ENCODE measurements around the gene GTF3A. TPM values are rescaled to one million over a fixed set of nuclear protein-coding genes. Genes with fewer than 3 reads are reported as not detected.

GTF3A gene
- total and polyA plus RNA-seq, 2 of the 4 experiments (the other 2 are of a cell fraction), result 74.1 to 116 TPM

DNA sequence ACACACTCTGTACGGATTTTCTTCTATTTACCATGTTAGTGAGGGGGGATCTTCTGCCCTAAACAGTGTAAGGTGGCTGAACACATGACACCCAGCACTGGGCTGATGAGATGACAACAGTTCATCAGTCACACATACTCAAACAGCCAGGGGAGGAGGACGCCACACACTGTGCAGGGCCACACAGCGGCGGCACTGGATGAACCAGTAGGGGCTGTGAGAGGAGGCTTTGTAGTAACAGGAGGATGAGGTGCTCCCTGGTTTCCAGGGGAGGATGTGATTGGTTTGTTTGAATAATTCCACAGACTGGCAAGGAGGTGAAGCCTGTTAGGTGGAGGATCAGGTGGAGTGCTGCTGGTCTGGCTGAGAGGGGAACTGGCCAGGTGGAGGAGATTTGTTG is 16.3 kb upstream of the GTF3A start:
- Histone ChIP-seq H3K27me3 (ENCODE audit: control insufficient read depth, insufficient read depth, low read length) (peaks cover 33% of the 10 kb centered on the region), H3K4ac (ENCODE audit: low read depth, low read length) (no peak overlapping the region), H3K9me3 (ENCODE audit: control insufficient read depth, insufficient read depth, low read length) (no peaks in the 10 kb centered on the region; the same call in 1 of the 2 replicates), H4K5ac (ENCODE audit: low read depth, low read length) (no peak overlapping the region), H4K91ac (ENCODE audit: insufficient read depth, low read depth, low read length) (no peak overlapping the region), H3K14ac (replicated peaks; ENCODE audit: low read depth, low read length) (no peak overlapping the region), H4K8ac (ENCODE audit: low read depth in 2 of 2, low read length in 2 of 2) (no peak overlapping the region), H3K18ac (ENCODE audit: low read depth, low read length) (no peak overlapping the region), H2BK15ac (ENCODE audit: low read depth, low read length) (no peak overlapping the region), H3K56ac (ENCODE audit: extremely low read depth, insufficient read depth, low read length) (no peak overlapping the region), H4K20me1 (ENCODE audit: insufficient read depth, low read length) (no peaks in the 10 kb centered on the region), H2AK5ac (ENCODE audit: low read depth, low read length) (no peak overlapping the region), H3K27ac (ENCODE audit: insufficient read depth, low read length) (no peak overlapping the region), H2AK9ac (replicated peaks; ENCODE audit: low read depth, low read length, poor library complexity) (no peak overlapping the region), H3K79me1 (ENCODE audit: low read depth in 1 of 2, low read length in 2 of 2) (no peaks in the 10 kb centered on the region), H3K36me3 (ENCODE audit: control insufficient read depth, insufficient read depth, low read length) (no peaks in the 10 kb centered on the region), H2BK20ac (ENCODE audit: low read depth, low read length) (no peak overlapping the region), H3K4me3 (ENCODE audit: insufficient read depth, low read depth, low read length) (no peak overlapping the region), H3K9ac (ENCODE audit: low read depth, low read length) (no peak overlapping the region), H2BK5ac (ENCODE audit: low read depth, low read length, poor library complexity, severe bottlenecking) (no peak overlapping the region), H3K9me1 (ENCODE audit: insufficient read depth, low read length) (no peaks in the 10 kb centered on the region), H2AFZ (replicated peaks; ENCODE audit: low read length, poor library complexity) (no peak overlapping the region), H3K23ac (ENCODE audit: low read depth, low read length) (no peak overlapping the region), H3K4me2 (ENCODE audit: low read depth, low read length) (no peak overlapping the region), H2BK120ac (ENCODE audit: low read depth, low read length) (no peak overlapping the region), H3K4me1 (ENCODE audit: control insufficient read depth, insufficient read depth, low read length) (peaks cover 4% of the 10 kb centered on the region; the same call in 1 of the 2 replicates)
- POLR2A ChIA-PET (ENCODE audit: unreplicated experiment), result no interaction called here
- in situ Hi-C loops (cut with MboI; ENCODE audit: low sequenced_read_pairs) (no loop called here), intact Hi-C loops (cut with micrococcal nuclease) (no loop called here), dilution Hi-C loops (cut with HindIII; ENCODE audit: low sequenced_read_pairs, unreplicated experiment) (no loop called here)
- TF ChIP-seq MAFK (IDR thresholded peaks at IDR 0.05; ENCODE audit: low read depth, low read length) (no peak), CEBPB (IDR thresholded peaks at IDR 0.05; ENCODE audit: low read depth, low read length) (no peak), RAD21 (IDR thresholded peaks at IDR 0.05; ENCODE audit: low read length) (no peak), RCOR1 (IDR thresholded peaks at IDR 0.05; ENCODE audit: insufficient replicate concordance, low read length) (no peak), CHD1 (IDR thresholded peaks at IDR 0.05; ENCODE audit: low read depth, low read length) (no peak), FOS (IDR thresholded peaks at IDR 0.05; ENCODE audit: low read depth, low read length) (no peak), NFE2L2 (IDR thresholded peaks at IDR 0.05; ENCODE audit: low read depth, low read length) (no peak), SMC3 (IDR thresholded peaks at IDR 0.05; ENCODE audit: low read depth, low read length) (no peak), MAZ (IDR thresholded peaks at IDR 0.05; ENCODE audit: borderline replicate concordance, low read depth, low read length) (no peak), POLR2A (IDR thresholded peaks at IDR 0.05; ENCODE audit: low read depth, low read length) (no peak)
- TF ChIP-seq, protein P1, sequence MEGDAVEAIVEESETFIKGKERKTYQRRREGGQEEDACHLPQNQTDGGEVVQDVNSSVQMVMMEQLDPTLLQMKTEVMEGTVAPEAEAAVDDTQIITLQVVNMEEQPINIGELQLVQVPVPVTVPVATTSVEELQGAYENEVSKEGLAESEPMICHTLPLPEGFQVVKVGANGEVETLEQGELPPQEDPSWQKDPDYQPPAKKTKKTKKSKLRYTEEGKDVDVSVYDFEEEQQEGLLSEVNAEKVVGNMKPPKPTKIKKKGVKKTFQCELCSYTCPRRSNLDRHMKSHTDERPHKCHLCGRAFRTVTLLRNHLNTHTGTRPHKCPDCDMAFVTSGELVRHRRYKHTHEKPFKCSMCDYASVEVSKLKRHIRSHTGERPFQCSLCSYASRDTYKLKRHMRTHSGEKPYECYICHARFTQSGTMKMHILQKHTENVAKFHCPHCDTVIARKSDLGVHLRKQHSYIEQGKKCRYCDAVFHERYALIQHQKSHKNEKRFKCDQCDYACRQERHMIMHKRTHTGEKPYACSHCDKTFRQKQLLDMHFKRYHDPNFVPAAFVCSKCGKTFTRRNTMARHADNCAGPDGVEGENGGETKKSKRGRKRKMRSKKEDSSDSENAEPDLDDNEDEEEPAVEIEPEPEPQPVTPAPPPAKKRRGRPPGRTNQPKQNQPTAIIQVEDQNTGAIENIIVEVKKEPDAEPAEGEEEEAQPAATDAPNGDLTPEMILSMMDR (conservative IDR thresholded peaks at IDR 0.05; ENCODE audit: low read depth, low read length), result no peak
- TF ChIP-seq, protein P2, sequence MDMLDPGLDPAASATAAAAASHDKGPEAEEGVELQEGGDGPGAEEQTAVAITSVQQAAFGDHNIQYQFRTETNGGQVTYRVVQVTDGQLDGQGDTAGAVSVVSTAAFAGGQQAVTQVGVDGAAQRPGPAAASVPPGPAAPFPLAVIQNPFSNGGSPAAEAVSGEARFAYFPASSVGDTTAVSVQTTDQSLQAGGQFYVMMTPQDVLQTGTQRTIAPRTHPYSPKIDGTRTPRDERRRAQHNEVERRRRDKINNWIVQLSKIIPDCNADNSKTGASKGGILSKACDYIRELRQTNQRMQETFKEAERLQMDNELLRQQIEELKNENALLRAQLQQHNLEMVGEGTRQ (IDR thresholded peaks at IDR 0.05; ENCODE audit: low read depth, low read length), result no peak
- TF ChIP-seq, protein P3, sequence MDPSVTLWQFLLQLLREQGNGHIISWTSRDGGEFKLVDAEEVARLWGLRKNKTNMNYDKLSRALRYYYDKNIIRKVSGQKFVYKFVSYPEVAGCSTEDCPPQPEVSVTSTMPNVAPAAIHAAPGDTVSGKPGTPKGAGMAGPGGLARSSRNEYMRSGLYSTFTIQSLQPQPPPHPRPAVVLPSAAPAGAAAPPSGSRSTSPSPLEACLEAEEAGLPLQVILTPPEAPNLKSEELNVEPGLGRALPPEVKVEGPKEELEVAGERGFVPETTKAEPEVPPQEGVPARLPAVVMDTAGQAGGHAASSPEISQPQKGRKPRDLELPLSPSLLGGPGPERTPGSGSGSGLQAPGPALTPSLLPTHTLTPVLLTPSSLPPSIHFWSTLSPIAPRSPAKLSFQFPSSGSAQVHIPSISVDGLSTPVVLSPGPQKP (IDR thresholded peaks at IDR 0.05; ENCODE audit: borderline replicate concordance, low read depth, low read length), result no peak
- ATAC-seq (ENCODE audit: low read depth), result no peak
- no peak for DNase-seq
- CTCF ChIA-PET, result no interaction called here
- WGBS, 2 experiments (ENCODE audit: extremely low coverage in 2 of 2, insufficient read length in 1 of 2), result no CpG with 5 or more reads among the region's 4 CpGs
- BruUV-seq (replicated peaks), result no TSS peak

Data from IMR-90 (cell line).